Measurements from ENCODE around the gene CD28.
A peak's percentile ranks its signal among the peaks of the same experiment; 100 is the strongest.
"Not testable (repeated sequence)": the region's sequence is repeated elsewhere in the genome, so short reads cannot be mapped to it uniquely, and the experiment has no call there.

Gene CD28

DNA sequence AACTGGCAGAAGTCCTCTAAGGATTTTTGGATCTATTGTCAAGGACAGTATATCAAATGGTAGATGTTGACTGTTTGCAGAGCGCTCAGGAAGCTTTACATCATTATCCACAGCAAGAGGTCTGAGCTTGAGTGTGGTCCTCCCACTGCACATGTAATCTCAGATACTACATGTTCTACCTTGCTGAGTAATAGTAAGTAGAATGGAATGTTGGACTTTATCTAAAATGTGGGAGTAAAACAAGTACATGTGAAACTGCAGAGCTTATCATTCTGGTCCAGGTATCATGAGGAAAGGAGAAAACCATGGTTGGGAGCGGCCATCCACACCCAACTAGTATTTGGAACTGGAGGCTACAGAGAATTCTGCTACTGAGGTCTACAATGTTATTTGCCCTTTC lies 19.3 kb upstream of the CD28 start:
- DNase-seq (ENCODE audit: low read depth in 2 of 2): no peak

GRCh38 chr2:203688798-203689197 lies 17.6 kb upstream of the CD28 start:
- DNase-seq (ENCODE audit: low read depth in 2 of 2): no peak

DNA sequence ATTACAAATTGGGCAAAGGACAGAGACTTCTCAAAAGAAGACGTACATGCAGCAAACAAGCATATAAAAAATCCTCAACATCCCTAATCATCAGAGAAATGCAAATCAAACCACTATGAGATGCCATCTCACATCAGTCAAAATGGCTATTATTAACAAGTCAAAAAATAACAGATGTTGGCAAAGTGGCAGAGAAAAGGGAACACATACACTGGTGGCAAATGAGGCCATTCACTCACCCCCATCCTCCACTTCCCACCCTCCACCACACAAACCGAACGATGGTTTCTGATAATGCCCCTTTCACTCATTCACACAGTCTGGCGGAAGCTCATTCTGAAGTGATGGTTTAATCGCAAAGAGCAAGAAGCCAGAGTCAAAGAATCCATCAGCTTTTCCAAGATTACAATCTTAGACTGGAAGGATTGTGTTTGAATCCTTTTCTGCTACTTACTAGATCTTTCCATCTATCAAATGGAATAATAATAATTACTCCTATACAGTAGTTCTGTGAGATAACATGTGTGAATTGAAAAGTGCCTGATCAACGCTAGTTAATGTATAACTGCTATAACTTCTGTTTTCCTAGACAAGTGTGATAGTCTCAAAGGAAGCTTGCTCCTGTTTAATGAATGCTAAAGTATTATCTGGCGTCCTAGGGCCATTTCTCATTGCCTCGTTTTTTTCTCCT lies 16.9 kb upstream of the CD28 start:
- peak in 1 of 2 donors; percentile 13 for DNase-seq (ENCODE audit: low read depth in 2 of 2)

DNA sequence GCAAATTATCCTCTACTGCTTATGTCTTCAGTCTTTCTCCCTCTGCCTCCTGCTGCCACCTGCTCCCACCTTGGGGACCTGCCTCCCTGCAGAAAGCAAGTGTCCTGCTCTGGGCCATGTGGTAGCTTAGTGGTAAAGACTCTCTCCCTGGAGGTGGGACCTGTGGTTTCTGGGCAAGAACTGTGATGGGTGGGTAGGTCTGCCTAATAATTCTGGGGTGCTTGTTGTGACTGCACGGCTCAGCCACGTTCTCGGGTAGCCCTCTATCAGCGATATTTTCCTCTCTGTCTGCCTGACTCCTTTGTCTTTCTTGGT lies 16.4 kb upstream of the CD28 start:
- no peak for DNase-seq (ENCODE audit: low read depth in 2 of 2)

DNA sequence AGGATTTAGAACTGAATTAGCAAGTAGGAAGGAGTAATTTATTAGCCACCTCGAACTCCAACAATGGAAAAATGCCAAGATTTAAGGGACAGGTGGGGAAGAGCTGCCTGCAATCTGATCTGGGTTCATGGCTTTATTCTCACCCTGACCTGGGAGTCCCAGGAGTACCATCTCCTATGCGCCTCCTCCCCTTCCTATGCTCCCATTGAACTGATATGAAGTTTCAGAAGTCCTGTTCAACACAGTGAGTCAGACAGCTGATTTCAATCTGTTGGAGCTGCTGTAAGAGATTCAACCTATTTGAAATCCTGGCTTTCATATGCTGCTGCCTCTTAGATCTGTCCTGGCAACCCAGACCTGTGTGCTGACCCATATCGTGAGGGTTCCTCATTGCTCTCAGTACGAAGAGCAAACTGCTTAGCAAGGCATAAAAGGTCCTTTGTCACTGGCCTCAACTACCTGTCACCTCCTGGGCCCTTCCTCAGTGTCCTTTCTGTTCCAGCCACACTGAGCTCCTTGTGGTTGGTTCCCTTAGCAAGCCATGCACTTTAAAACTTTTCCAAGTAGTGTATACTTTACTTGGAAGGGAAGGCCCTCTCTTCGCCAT lies 15.9 kb upstream of the CD28 start:
- no peak for DNase-seq (ENCODE audit: low read depth in 2 of 2)

GRCh38 chr2:203691149-203691548 lies 15.3 kb upstream of the CD28 start:
- no peak for DNase-seq (ENCODE audit: low read depth in 2 of 2)

GRCh38 chr2:203692031-203692710 lies 14.3 kb upstream of the CD28 start:
- no peak for DNase-seq (ENCODE audit: low read depth in 2 of 2)

- no peak for DNase-seq (ENCODE audit: low read depth in 2 of 2)
These were observed 13.1 kb upstream of the CD28 start for GRCh38 chr2:203693242-203693879.

DNA sequence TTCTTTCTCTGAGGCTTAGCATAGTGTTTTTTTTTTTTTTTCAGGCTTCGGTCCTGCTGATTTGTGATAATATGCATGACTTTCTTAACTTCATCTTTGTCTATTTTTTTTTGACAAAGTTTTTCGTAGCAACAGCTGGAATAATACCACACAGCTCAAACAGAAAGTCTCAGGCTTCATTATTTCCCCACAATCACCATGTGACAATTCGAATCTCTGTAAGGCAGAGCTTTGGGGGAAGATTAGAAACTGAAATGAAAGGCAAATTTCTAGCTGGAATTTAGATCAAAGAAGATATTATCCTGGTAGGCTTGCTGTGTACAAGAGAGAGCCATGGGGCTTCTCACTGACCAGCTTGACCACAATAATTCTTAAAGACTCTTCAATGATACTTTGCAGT lies 12.2 kb upstream of the CD28 start:
- DNase-seq (ENCODE audit: low read depth in 2 of 2): no peak

DNA sequence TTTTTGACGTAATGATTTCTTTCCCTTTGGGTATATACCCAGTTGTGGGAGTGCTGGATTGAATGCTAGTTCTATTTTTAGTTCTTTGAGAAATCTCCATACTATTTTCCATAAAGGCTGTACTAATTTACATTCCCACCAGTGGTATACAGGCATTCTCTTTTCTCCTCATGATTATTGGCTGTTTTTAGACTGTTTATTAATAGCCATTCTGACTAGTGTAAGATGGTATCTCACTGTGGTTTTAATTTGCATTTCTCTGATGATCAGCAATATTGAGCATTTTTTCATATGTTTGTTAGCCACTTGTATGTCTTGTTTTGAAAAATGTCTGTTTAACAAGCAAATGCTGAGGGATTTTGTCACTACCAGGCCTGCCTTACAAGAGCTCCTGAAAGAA lies 9.2 kb upstream of the CD28 start:
- DNase-seq (ENCODE audit: low read depth in 2 of 2): no peak

- not testable (repeated sequence) for DNase-seq (ENCODE audit: low read depth in 2 of 2)
These were observed 8.7 kb upstream of the CD28 start for GRCh38 chr2:203697763-203698162.

DNA sequence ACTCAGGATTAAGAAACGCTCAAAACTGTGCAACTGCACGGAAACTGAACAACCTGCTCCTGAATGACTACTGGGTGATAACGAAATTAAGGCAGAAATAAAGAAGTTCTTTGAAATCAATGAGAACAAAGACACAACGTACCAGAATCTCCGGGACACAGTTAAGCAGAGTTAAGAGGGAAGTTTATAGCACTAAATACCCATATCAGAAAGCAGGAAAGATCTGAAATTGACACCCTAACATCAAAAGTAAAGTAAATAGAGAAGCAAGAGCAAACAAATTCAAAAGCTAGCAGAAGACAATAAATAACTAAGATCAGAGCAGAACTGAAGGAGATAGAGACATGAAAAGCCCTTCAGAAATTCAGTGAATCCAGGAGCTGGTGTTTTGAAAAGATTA lies 8.0 kb upstream of the CD28 start:
- DNase-seq (ENCODE audit: low read depth in 2 of 2): not testable (repeated sequence)

- DNase-seq (ENCODE audit: low read depth in 2 of 2): no peak
These were observed 2.0 kb upstream of the CD28 start for GRCh38 chr2:203704430-203704829.

- no peak for DNase-seq (ENCODE audit: low read depth in 2 of 2)
These were observed 1.3 kb upstream of the CD28 start for GRCh38 chr2:203705178-203705577.

GRCh38 chr2:203707530-203707929 lies 1.1 kb downstream of the CD28 start:
- DNase-seq (ENCODE audit: low read depth in 2 of 2): no peak

GRCh38 chr2:203708846-203709396 lies 2.5 kb downstream of the CD28 start:
- DNase-seq (ENCODE audit: low read depth in 2 of 2): no peak

- DNase-seq (ENCODE audit: low read depth in 2 of 2): no peak
These were observed 3.1 kb downstream of the CD28 start for GRCh38 chr2:203709416-203710040.

DNA sequence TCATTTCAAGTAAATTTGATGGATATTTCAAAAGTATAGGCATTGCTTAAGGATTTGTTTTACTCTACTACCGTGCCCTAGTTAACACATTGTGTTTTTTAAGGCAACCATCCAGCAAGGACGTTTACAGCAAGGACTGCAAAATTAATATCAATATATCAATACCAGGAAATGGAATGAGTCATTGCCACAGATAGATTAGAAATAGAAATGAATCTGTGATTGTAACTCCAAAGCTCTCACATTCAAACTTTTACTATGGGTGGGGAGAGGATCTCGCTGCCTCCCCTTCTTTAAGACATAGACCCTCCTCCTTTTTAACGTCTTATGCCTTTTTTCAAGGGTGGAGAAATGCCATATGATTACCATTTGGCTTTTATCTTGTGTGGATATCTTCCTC lies 3.8 kb downstream of the CD28 start:
- DNase-seq (ENCODE audit: low read depth in 2 of 2): no peak

DNA sequence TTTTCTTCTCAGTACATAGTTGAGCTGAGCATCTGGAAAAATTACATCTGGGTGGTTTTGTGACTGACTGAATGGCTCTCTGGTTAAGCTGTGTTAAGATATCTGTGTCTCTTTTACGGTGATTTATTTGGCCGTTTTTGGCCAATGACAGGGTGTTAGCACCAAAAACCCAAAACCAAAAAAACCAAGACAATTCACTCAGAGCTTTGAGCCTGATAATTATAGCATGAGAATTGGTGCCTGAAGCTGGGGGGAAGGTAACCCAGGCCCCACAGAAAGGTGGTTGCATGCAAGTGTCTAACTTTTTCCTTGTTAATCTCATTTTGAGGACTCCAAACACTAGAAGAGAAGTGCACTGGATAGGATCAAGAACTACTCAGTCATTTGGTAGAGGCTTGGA lies 4.5 kb downstream of the CD28 start:
- no peak for DNase-seq (ENCODE audit: low read depth in 2 of 2)

DNA sequence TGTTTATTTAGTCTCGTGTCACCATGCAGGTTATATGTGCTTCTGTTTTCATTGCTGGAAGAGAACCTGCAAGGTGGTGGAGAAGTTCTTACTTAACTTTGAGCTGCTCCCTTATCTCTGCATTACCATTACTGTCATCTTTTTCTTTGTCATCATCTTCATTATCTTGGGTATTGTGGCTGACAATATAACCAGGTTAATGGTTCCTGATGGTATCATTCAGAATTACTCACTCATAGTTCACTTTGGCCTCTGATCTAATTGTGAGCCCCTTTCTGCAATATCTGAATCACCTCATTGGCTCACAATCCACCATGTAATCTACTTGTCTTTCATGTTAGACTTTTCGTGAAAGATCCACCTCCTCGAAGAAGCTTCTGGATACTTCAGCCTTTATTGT lies 5.0 kb downstream of the CD28 start:
- DNase-seq (ENCODE audit: low read depth in 2 of 2): no peak

DNA sequence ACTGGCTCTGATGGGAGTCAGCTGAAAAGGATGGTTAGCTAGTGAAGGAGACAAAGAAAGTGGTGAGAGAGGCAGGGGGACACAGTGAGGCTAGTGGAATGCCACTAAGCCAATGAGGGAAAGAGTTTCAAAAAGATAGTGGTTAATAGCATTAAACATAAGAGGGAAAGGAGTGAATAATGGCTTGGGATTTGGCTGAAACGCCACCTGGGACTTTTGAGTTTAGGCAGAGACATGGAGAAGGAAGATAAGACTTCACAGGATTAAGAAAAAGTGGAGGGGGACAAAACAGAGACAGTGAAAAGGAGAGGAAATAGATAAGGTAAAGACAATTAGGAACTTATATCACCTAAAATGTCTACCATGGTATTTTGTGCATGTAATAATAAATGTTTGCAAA lies 6.9 kb downstream of the CD28 start:
- no peak for DNase-seq (ENCODE audit: low read depth in 2 of 2)

GRCh38 chr2:203714112-203714511 lies 7.7 kb downstream of the CD28 start:
- DNase-seq (ENCODE audit: low read depth in 2 of 2): no peak

Measured in stimulated activated CD8-positive, alpha-beta memory T cell treated with anti-CD3 and anti-CD28 coated beads, Interleukin-15, amount 100 ng/mL, for 4 hours (primary cell).